Karpas-422 (cell line): ENCODE results near the gene SCN2A. TPM values are rescaled to one million over a fixed set of nuclear protein-coding genes. Genes with fewer than 3 reads are reported as not detected.
"Not testable (repeated sequence)": the region's sequence is repeated elsewhere in the genome, so short reads cannot be mapped to it uniquely, and the experiment has no call there.

Source experiments
- DNase-seq: peaks from one replicate; pipeline ENCODE4 v3.0.0-alpha.2; 2015
- H2AFZ ChIP-seq: fragments of 200-600 bp; sonication (generic); 2 replicates; pipeline ENCODE4 v1.6.1; 2014; ENCODE audit warnings: antibody characterized with exemption, low read length, mixed read lengths
- H3K27ac ChIP-seq: fragments of 200-600 bp; sonication (generic); 2 replicates; pipeline ENCODE4 v1.5.1; 2014; ENCODE audit warnings: mild to moderate bottlenecking, low read length, moderate library complexity
- H3K27me3 ChIP-seq: fragments of 200-600 bp; sonication (generic); 2 replicates; pipeline ENCODE4 v1.6.1; 2014; ENCODE audit warnings: low read length, mixed read lengths
- H3K36me3 ChIP-seq: fragments of 200-600 bp; sonication (generic); 2 replicates; pipeline ENCODE4 v1.6.1; 2014; ENCODE audit warnings: low read length, mixed read lengths; ENCODE audit not compliant: insufficient read depth
- H3K4me1 ChIP-seq: fragments of 200-600 bp; sonication (generic); 2 replicates; pipeline ENCODE4 v1.6.1; 2014; ENCODE audit warnings: mild to moderate bottlenecking, low read length, mixed read lengths
- H3K4me2 ChIP-seq: fragments of 200-600 bp; sonication (generic); 2 replicates; pipeline ENCODE4 v1.6.1; 2014; ENCODE audit warnings: low read length, low read depth, mild to moderate bottlenecking; ENCODE audit not compliant: poor library complexity, severe bottlenecking
- H3K4me3 ChIP-seq: fragments of 200-600 bp; sonication (generic); 2 replicates; pipeline ENCODE4 v1.5.1; 2014; ENCODE audit warnings: mild to moderate bottlenecking, antibody characterized with exemption, low read length, mixed read lengths
- H3K79me2 ChIP-seq: fragments of 200-600 bp; sonication (generic); 2 replicates; pipeline ENCODE4 v1.6.1; 2014; ENCODE audit warnings: mild to moderate bottlenecking, low read length, mixed read lengths
- H3K9ac ChIP-seq: fragments of 200-600 bp; sonication (generic); 2 replicates; pipeline ENCODE4 v1.6.0; 2014; ENCODE audit warnings: low read length
- H3K9me2 ChIP-seq: fragments of 200-600 bp; sonication (generic), shearing (Covaris generic); replicated peaks from 2 replicates; pipeline ENCODE4 v1.6.0; 2014; ENCODE audit warnings: mild to moderate bottlenecking, low read length, moderate library complexity; ENCODE audit not compliant: insufficient read depth
- H3K9me3 ChIP-seq: fragments of 300-700, 200-600 bp; sonication (generic); 2 replicates; pipeline ENCODE4 v1.6.1; 2014; ENCODE audit warnings: low read length, mixed read lengths
- H4K20me1 ChIP-seq: fragments of 200-600 bp; sonication (generic); 2 replicates; pipeline ENCODE4 v1.6.1; 2014; ENCODE audit warnings: mild to moderate bottlenecking, antibody characterized with exemption, low read length, low read depth; ENCODE audit not compliant: insufficient read depth
- total RNA-seq: library from RNA; depleted of rRNA; stranded (reverse); fragments of >200 nt; shearing (Covaris generic); gene quantifications from 2 replicates; pipeline ENCODE4 v1.2.3, GENCODE V29; 2014; ENCODE audit warnings: low replicate concordance

The SCN2A gene
- total RNA-seq, 1 experiment from 2014 or later: 0.75 TPM

GRCh38 chr2:165260347-165260746 is 21.1 kb downstream of the SCN2A start:
- not testable (repeated sequence) for H3K9me2 ChIP-seq, H2AFZ ChIP-seq, H4K20me1 ChIP-seq, H3K4me2 ChIP-seq, H3K4me3 ChIP-seq, DNase-seq, H3K27me3 ChIP-seq, H3K9me3 ChIP-seq, H3K36me3 ChIP-seq, H3K4me1 ChIP-seq, H3K79me2 ChIP-seq, H3K9ac ChIP-seq, H3K27ac ChIP-seq

GRCh38 chr2:165268754-165269153 is 29.5 kb downstream of the SCN2A start:
- no peak overlapping the region for H2AFZ ChIP-seq
- H3K4me1 ChIP-seq: no peaks in the 10 kb centered on the region
- no peaks in the 10 kb centered on the region for H4K20me1 ChIP-seq
- no peaks in the 10 kb centered on the region for H3K9me3 ChIP-seq
- H3K4me3 ChIP-seq: no peak overlapping the region
- no peak overlapping the region for H3K9ac ChIP-seq
- H3K9me2 ChIP-seq: no peaks in the 10 kb centered on the region
- H3K27me3 ChIP-seq: no peaks in the 10 kb centered on the region
- DNase-seq: no peak
- H3K27ac ChIP-seq: no peak overlapping the region
- H3K36me3 ChIP-seq: no peaks in the 10 kb centered on the region
- no peak overlapping the region for H3K4me2 ChIP-seq
- no peaks in the 10 kb centered on the region for H3K79me2 ChIP-seq

GRCh38 chr2:165273176-165273575 is 34.0 kb downstream of the SCN2A start:
- no peak overlapping the region for H3K27ac ChIP-seq

GRCh38 chr2:165274698-165275097 is 35.5 kb downstream of the SCN2A start:
- Histone ChIP-seq H4K20me1 (no peaks in the 10 kb centered on the region), H2AFZ (no peak overlapping the region), H3K9ac (no peak overlapping the region), H3K27me3 (no peaks in the 10 kb centered on the region), H3K9me3 (no peaks in the 10 kb centered on the region), H3K27ac (no peak overlapping the region), H3K4me2 (no peak overlapping the region), H3K9me2 (0 out of 2 replicates have a peak, but pooled peaks cover 3% of the 10 kb centered on the region), H3K36me3 (no peaks in the 10 kb centered on the region), H3K4me3 (no peak overlapping the region), H3K4me1 (peaks cover 3% of the 10 kb centered on the region), H3K79me2 (no peaks in the 10 kb centered on the region)
- DNase-seq: no peak

More at GRCh38 chr2:165273176-165273575, 34.0 kb downstream of the SCN2A start:
- no peaks in the 10 kb centered on the region for H3K36me3 ChIP-seq
- H3K9me3 ChIP-seq: no peaks in the 10 kb centered on the region
- no peak overlapping the region for H2AFZ ChIP-seq
- H3K4me1 ChIP-seq: peaks cover 3% of the 10 kb centered on the region
- no peak for DNase-seq
- no peaks in the 10 kb centered on the region for H3K79me2 ChIP-seq
- no peaks in the 10 kb centered on the region for H3K27me3 ChIP-seq
- H3K4me2 ChIP-seq: no peak overlapping the region
- 0 out of 2 replicates have a peak, but pooled peaks cover 3% of the 10 kb centered on the region for H3K9me2 ChIP-seq
- H4K20me1 ChIP-seq: no peaks in the 10 kb centered on the region
- no peak overlapping the region for H3K9ac ChIP-seq
- no peak overlapping the region for H3K4me3 ChIP-seq

GRCh38 chr2:165275932-165276331 is 36.7 kb downstream of the SCN2A start:
- H3K4me3 ChIP-seq: no peak overlapping the region

GRCh38 chr2:165277295-165277694 is 38.1 kb downstream of the SCN2A start:
- H3K79me2 ChIP-seq: no peaks in the 10 kb centered on the region
- H3K36me3 ChIP-seq: no peaks in the 10 kb centered on the region
- no peak overlapping the region for H3K4me2 ChIP-seq
- H3K27ac ChIP-seq: no peak overlapping the region
- H3K9me2 ChIP-seq: 0 out of 2 replicates have a peak, but pooled peaks cover 3% of the 10 kb centered on the region
- no peaks in the 10 kb centered on the region for H3K27me3 ChIP-seq
- H3K9ac ChIP-seq: no peak overlapping the region
- H4K20me1 ChIP-seq: no peaks in the 10 kb centered on the region
- peaks cover 4% of the 10 kb centered on the region for H3K4me1 ChIP-seq
- no peak for DNase-seq
- no peak overlapping the region for H2AFZ ChIP-seq
- no peak overlapping the region for H3K4me3 ChIP-seq
- H3K9me3 ChIP-seq: no peaks in the 10 kb centered on the region

More at GRCh38 chr2:165275932-165276331, 36.7 kb downstream of the SCN2A start:
- Histone ChIP-seq H3K9me3 (no peaks in the 10 kb centered on the region), H3K27ac (no peak overlapping the region), H3K4me1 (peaks cover 3% of the 10 kb centered on the region), H2AFZ (no peak overlapping the region), H3K36me3 (no peaks in the 10 kb centered on the region), H3K4me2 (no peak overlapping the region), H3K9me2 (0 out of 2 replicates have a peak, but pooled peaks cover 3% of the 10 kb centered on the region), H3K9ac (no peak overlapping the region), H3K27me3 (no peaks in the 10 kb centered on the region), H4K20me1 (no peaks in the 10 kb centered on the region), H3K79me2 (no peaks in the 10 kb centered on the region)
- no peak for DNase-seq

- Histone ChIP-seq H2AFZ (no peak overlapping the region), H3K79me2 (no peaks in the 10 kb centered on the region), H3K36me3 (no peaks in the 10 kb centered on the region), H3K27ac (no peak overlapping the region), H3K9ac (no peak overlapping the region), H3K9me3 (no peaks in the 10 kb centered on the region), H4K20me1 (no peaks in the 10 kb centered on the region), H3K4me2 (no peak overlapping the region), H3K27me3 (no peaks in the 10 kb centered on the region), H3K4me1 (peaks cover 10% of the 10 kb centered on the region), H3K4me3 (no peak overlapping the region), H3K9me2 (0 out of 2 replicates have a peak, but pooled peaks cover 3% of the 10 kb centered on the region)
- DNase-seq: no peak
Observed at GRCh38 chr2:165277860-165278656, 38.8 kb downstream of the SCN2A start.

GRCh38 chr2:165280356-165280755 is 41.1 kb downstream of the SCN2A start:
- DNase-seq: no peak
- Histone ChIP-seq H3K27me3 (no peaks in the 10 kb centered on the region), H3K4me3 (no peak overlapping the region), H2AFZ (no peak overlapping the region), H3K4me1 (peaks cover 17% of the 10 kb centered on the region), H3K9me2 (0 out of 2 replicates have a peak, but pooled peaks cover 3% of the 10 kb centered on the region), H3K27ac (no peak overlapping the region), H4K20me1 (no peaks in the 10 kb centered on the region), H3K9me3 (no peaks in the 10 kb centered on the region), H3K79me2 (no peaks in the 10 kb centered on the region), H3K36me3 (no peaks in the 10 kb centered on the region), H3K4me2 (no peak overlapping the region), H3K9ac (no peak overlapping the region)
